H9 (cell line): ENCODE data around the gene L3MBTL4. TPM values are rescaled to one million over a fixed set of nuclear protein-coding genes. Genes with fewer than 3 reads are reported as not detected.

Experiments used
- DNase-seq: peaks from one replicate; pipeline ENCODE4 v3.0.0-alpha.2; 2017
- H2AFZ ChIP-seq: one replicate; pipeline ENCODE4 v1.6.1; 2013; ENCODE audit warnings: mild to moderate bottlenecking, low read length, control low read depth, moderate library complexity
- H2AK5ac ChIP-seq: 2 replicates; pipeline ENCODE4 v1.6.1; 2013; ENCODE audit warnings: low read length, control low read depth, mixed read lengths; ENCODE audit not compliant: insufficient read length
- H2BK120ac ChIP-seq: one replicate; pipeline ENCODE4 v1.6.1; 2013; ENCODE audit warnings: low read depth, mild to moderate bottlenecking, low read length, control low read depth, inconsistent platforms; ENCODE audit not compliant: poor library complexity, severe bottlenecking
- H2BK12ac ChIP-seq: 2 replicates; pipeline ENCODE4 v1.6.1; 2013; ENCODE audit warnings: low read length, control low read depth, mixed read lengths, low read depth; ENCODE audit not compliant: insufficient read length
- H2BK15ac ChIP-seq: 2 replicates; pipeline ENCODE4 v1.6.1; 2013; ENCODE audit warnings: low read depth, low read length, control low read depth
- H2BK20ac ChIP-seq: one replicate; pipeline ENCODE4 v1.6.1; 2013; ENCODE audit warnings: low read depth, mild to moderate bottlenecking, low read length, control low read depth, inconsistent platforms; ENCODE audit not compliant: poor library complexity, severe bottlenecking
- H2BK5ac ChIP-seq: 2 replicates; pipeline ENCODE4 v1.6.1; 2013; ENCODE audit warnings: low read length, control low read depth, mixed read lengths; ENCODE audit not compliant: insufficient read length
- H3K14ac ChIP-seq: 2 replicates; pipeline ENCODE4 v1.6.1; 2013; ENCODE audit warnings: low read length, control low read depth; ENCODE audit not compliant: insufficient read depth
- H3K18ac ChIP-seq: 2 replicates; pipeline ENCODE4 v1.6.1; 2013; ENCODE audit warnings: low read depth, mild to moderate bottlenecking, mixed read lengths, low read length, control low read depth; ENCODE audit not compliant: insufficient read length
- H3K23ac ChIP-seq: 2 replicates; pipeline ENCODE4 v1.6.1; 2013; ENCODE audit warnings: low read length, control low read depth, mixed read lengths, low read depth; ENCODE audit not compliant: insufficient read length
- H3K23me2 ChIP-seq: 2 replicates; pipeline ENCODE4 v1.6.1; 2013; ENCODE audit warnings: low read depth, mild to moderate bottlenecking, mixed read lengths, low read length, control low read depth; ENCODE audit not compliant: insufficient read length, poor library complexity, severe bottlenecking
- H3K27ac ChIP-seq: 2 replicates; pipeline ENCODE4 v1.5.1; 2013; ENCODE audit warnings: low read length, control low read depth, mixed read lengths, low read depth; ENCODE audit not compliant: insufficient read length
- H3K27me3 ChIP-seq: 2 replicates; pipeline ENCODE4 v1.6.1; 2013; ENCODE audit warnings: low read length, control low read depth, inconsistent platforms; ENCODE audit not compliant: insufficient read depth
- H3K4ac ChIP-seq: 2 replicates; pipeline ENCODE4 v1.6.1; 2013; ENCODE audit warnings: low read depth, mild to moderate bottlenecking, control low read depth, inconsistent platforms, low read length, moderate library complexity
- H3K4me1 ChIP-seq: 2 replicates; pipeline ENCODE4 v1.6.1; 2013; ENCODE audit warnings: low read length, control low read depth, inconsistent platforms; ENCODE audit not compliant: insufficient read depth
- H3K4me2 ChIP-seq: 2 replicates; pipeline ENCODE4 v1.6.1; 2013; ENCODE audit warnings: low read length, control low read depth, mixed read lengths; ENCODE audit not compliant: insufficient read length, insufficient read depth
- H3K56ac ChIP-seq: 2 replicates; pipeline ENCODE4 v1.6.1; 2013; ENCODE audit warnings: low read depth, mild to moderate bottlenecking, mixed read lengths, low read length, control low read depth; ENCODE audit not compliant: insufficient read length
- H3K79me1 ChIP-seq: 2 replicates; pipeline ENCODE4 v1.6.1; 2013; ENCODE audit warnings: low read depth, mild to moderate bottlenecking, moderate library complexity, low read length, control low read depth, inconsistent platforms; ENCODE audit not compliant: insufficient read depth, poor library complexity, severe bottlenecking
- H3K79me2 ChIP-seq: 2 replicates; pipeline ENCODE4 v1.6.1; 2013; ENCODE audit warnings: low read length, control low read depth, inconsistent platforms; ENCODE audit not compliant: insufficient read depth
- H3K9ac ChIP-seq: 2 replicates; pipeline ENCODE4 v1.6.1; 2013; ENCODE audit warnings: low read length, control low read depth, mixed read lengths; ENCODE audit not compliant: insufficient read length; ENCODE audit errors: extremely low read depth
- H3K9me3 ChIP-seq: one replicate; pipeline ENCODE4 v1.6.1; 2013; ENCODE audit warnings: low read depth, low read length, inconsistent platforms; ENCODE audit not compliant: control insufficient read depth
- H3T11ph ChIP-seq: one replicate; pipeline ENCODE4 v1.6.1; 2013; ENCODE audit warnings: mild to moderate bottlenecking, low read length, control low read depth, inconsistent platforms
- H4K20me1 ChIP-seq: one replicate; pipeline ENCODE4 v1.6.1; 2013; ENCODE audit not compliant: control insufficient read depth, insufficient read length, insufficient read depth
- H4K5ac ChIP-seq: 2 replicates; pipeline ENCODE4 v1.6.1; 2013; ENCODE audit warnings: low read depth, mild to moderate bottlenecking, mixed read lengths, low read length, control low read depth; ENCODE audit not compliant: insufficient read length
- H4K8ac ChIP-seq: replicated peaks from 2 replicates; pipeline ENCODE4 v1.6.1; 2013; ENCODE audit warnings: low read length, control low read depth, mixed read lengths, low read depth; ENCODE audit not compliant: insufficient read length
- H4K91ac ChIP-seq: 2 replicates; pipeline ENCODE4 v1.6.1; 2013; ENCODE audit warnings: low read depth, mild to moderate bottlenecking, moderate library complexity, mixed read lengths, low read length, control low read depth; ENCODE audit not compliant: insufficient read length
- H3K27ac Mint-ChIP-seq, 3 experiments: 2 replicates in 2 of 3; 3 replicates in 1 of 3; pipeline ENCODE4 v1.8.0; 2020 to 2021; ENCODE audit warnings: mixed read lengths in 3 of 3, mild to moderate bottlenecking in 1 of 3, moderate library complexity in 1 of 3
- H3K27me3 Mint-ChIP-seq: 2 replicates; pipeline ENCODE4 v1.8.0; 2021; ENCODE audit warnings: low read depth, mild to moderate bottlenecking, moderate library complexity, mixed read lengths
- H3K36me3 Mint-ChIP-seq, 3 experiments: 2 replicates in 2 of 3; 3 replicates in 1 of 3; pipeline ENCODE4 v1.8.0; 2020 to 2021; ENCODE audit warnings: low read depth in 3 of 3, mixed read lengths in 3 of 3; ENCODE audit not compliant: insufficient read depth in 1 of 3
- H3K4me1 Mint-ChIP-seq, 2 experiments: 2 replicates each; pipeline ENCODE4 v1.8.0; 2020; ENCODE audit warnings: mixed read lengths in 2 of 2
- H3K4me3 Mint-ChIP-seq, 2 experiments: 2 replicates in 1 of 2; 3 replicates in 1 of 2; pipeline ENCODE4 v1.8.0; 2020 to 2021; ENCODE audit warnings: mild to moderate bottlenecking in 2 of 2, mixed read lengths in 2 of 2, moderate library complexity in 1 of 2
- H3K9me3 Mint-ChIP-seq, 2 experiments: 2 replicates in 1 of 2; 3 replicates in 1 of 2; pipeline ENCODE4 v1.8.0; 2020; ENCODE audit warnings: mild to moderate bottlenecking in 2 of 2, mixed read lengths in 2 of 2, moderate library complexity in 1 of 2
- CTCF ChIP-seq: fragments of 200-600 bp; sonication (generic); conservative IDR thresholded peaks from 3 replicates; pipeline ENCODE4 v1.8.0; 2021; ENCODE audit warnings: antibody characterized with exemption, mild to moderate bottlenecking
- WGBS: extraction: QIAGEN DNeasy Blood & Tissue Kit; methylation state at CpG from one replicate; pipeline ENCODE4 v1.1.7; 2013; ENCODE audit warnings: missing lambda C conversion rate, low lambda C conversion rate, mixed read lengths; ENCODE audit not compliant: insufficient read length; ENCODE audit errors: extremely low coverage; 5-methylcytosine and 5-hydroxymethylcytosine counted together
- total RNA-seq: library from RNA; stranded (reverse); gene quantifications from 2 replicates; pipeline ENCODE4 v1.2.1, GENCODE V29; 2021

Gene L3MBTL4
- total RNA-seq, 1 experiment from 2014 or later: 1.9 TPM

GRCh38 chr18:6079406-6079805 is 335.3 kb downstream of the L3MBTL4 start:
- Histone ChIP-seq H2BK120ac (no peak overlapping the region), H3K23me2 (no peaks in the 10 kb centered on the region), H3K4me2 (no peak overlapping the region), H2BK5ac (no peak overlapping the region), H2BK12ac (no peak overlapping the region), H3K18ac (no peak overlapping the region), H3K4me1 (no peaks in the 10 kb centered on the region), H2BK20ac (no peak overlapping the region), H3K79me2 (no peaks in the 10 kb centered on the region), H2AK5ac (no peak overlapping the region), H4K8ac (no peak overlapping the region), H2AFZ (no peak overlapping the region), H3K27ac (no peak overlapping the region), H3K79me1 (no peaks in the 10 kb centered on the region), H3K23ac (no peak overlapping the region), H3T11ph (no peak overlapping the region), H4K91ac (no peak overlapping the region), H3K27me3 (no peaks in the 10 kb centered on the region), H3K4ac (no peak overlapping the region), H2BK15ac (no peak overlapping the region), H3K9ac (no peak overlapping the region), H4K20me1 (peaks cover 2% of the 10 kb centered on the region), H3K14ac (no peak overlapping the region), H4K5ac (no peak overlapping the region), H3K9me3 (no peaks in the 10 kb centered on the region), H3K56ac (no peak overlapping the region)
- H3K4me3 Mint-ChIP-seq: no peak overlapping the region
- H3K36me3 Mint-ChIP-seq: no peaks in the 10 kb centered on the region
- no peaks in the 10 kb centered on the region for H3K9me3 Mint-ChIP-seq
- no peak for TF ChIP-seq CTCF
- H3K4me1 Mint-ChIP-seq: peaks cover 0 to 6% of the 10 kb centered on the region in 2 experiments; a peak in 2 of 4 replicates
- no peak overlapping the region for H3K27ac Mint-ChIP-seq
- DNase-seq: no peak
- H3K27me3 Mint-ChIP-seq: no peaks in the 10 kb centered on the region
- no CpG with 5 or more reads among the region's 2 CpGs for WGBS
